Measurements from ENCODE around the gene WASL. TPM values are rescaled to one million over a fixed set of nuclear protein-coding genes. Genes with fewer than 3 reads are reported as not detected.

WASL gene
- total and polyA plus RNA-seq, 10 of the 15 experiments (the other 5 are each of a cell fraction or from before 2014, with no cell fraction given), result 2.0 to 6.4 (median 3.5) TPM

DNA sequence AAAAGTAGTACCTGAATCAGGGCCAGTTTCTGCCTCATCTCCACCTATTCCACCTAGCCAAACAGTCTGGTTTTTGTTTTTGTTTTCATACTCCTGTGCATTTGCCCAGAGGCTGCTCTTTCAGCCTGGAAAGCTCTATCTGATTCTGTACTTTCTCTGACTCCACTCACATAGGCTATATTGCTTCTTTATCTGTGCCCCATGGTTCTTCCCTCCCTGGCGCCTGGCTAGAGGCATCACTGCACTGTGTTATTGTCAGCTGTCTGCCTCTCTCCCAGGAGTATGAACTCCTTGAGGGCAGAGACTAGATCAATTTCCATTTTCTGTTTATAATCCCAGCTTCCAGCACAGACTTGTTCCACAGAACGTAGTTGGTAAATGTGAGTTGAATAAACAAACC is 98.2 kb downstream of the WASL start (continued):
- no peak for TF ChIP-seq E2F4 (IDR thresholded peaks at IDR 0.05; ENCODE audit: low read depth, low read length)

- 0% methylated on average over 2 of the region's 2 CpGs for WGBS (ENCODE audit: insufficient coverage, insufficient replicate concordance, low lambda C conversion rate, missing lambda C conversion rate)
- in situ Hi-C loops (cut with MboI) (no loop called here), intact Hi-C loops (cut with micrococcal nuclease; ENCODE audit: unreplicated experiment) (no loop called here)
- Histone ChIP-seq H4K20me1 (ENCODE audit: control insufficient read depth, insufficient read depth) (no peaks in the 10 kb centered on the region), H3K27me3 (replicated peaks in 1 of 2; ENCODE audit: control insufficient read depth in 2 of 2, insufficient read depth in 2 of 2, low read length in 1 of 2) (peaks cover 0 to 2% of the 10 kb centered on the region in 2 experiments; a peak in 3 of 4 replicates), H3K36me3 (ENCODE audit: control insufficient read depth in 2 of 2, insufficient read depth in 2 of 2, low read length in 1 of 2) (no peaks in the 10 kb centered on the region), H3K4me2 (ENCODE audit: control insufficient read depth, insufficient read depth) (no peak overlapping the region), H2AFZ (ENCODE audit: control insufficient read depth, low read depth, low read length) (no peak overlapping the region), H3K4me1 (ENCODE audit: control insufficient read depth, insufficient read depth, low read length) (no peaks in the 10 kb centered on the region), H3K27ac (ENCODE audit: control insufficient read depth, insufficient read depth) (no peak overlapping the region), H3K4me3 (no peak overlapping the region), H3K9ac (ENCODE audit: control insufficient read depth, insufficient read depth, low read length) (no peak overlapping the region), H3K79me2 (ENCODE audit: control insufficient read depth, insufficient read depth, low read length) (no peaks in the 10 kb centered on the region), H3K9me3 (replicated peaks; ENCODE audit: control insufficient read depth, insufficient read depth, low read length) (no peaks in the 10 kb centered on the region)
- FAIRE-seq (no peak), DNase-seq (ENCODE audit: low read depth, low spot score) (no peak), ATAC-seq (no peak)
- ChIA-PET CTCF (no interaction called here), SMC1A (ENCODE audit: uncharacterized antibody, unreplicated experiment) (no interaction called here), RAD21 (ENCODE audit: unreplicated experiment) (no interaction called here), POLR2A (no interaction called here)
- BruUV-seq (replicated peaks), result no TSS peak
- TF ChIP-seq MTA2 (IDR thresholded peaks at IDR 0.05; ENCODE audit: low read depth), result no peak
- TF ChIP-seq CHD2 (IDR thresholded peaks at IDR 0.05; ENCODE audit: borderline replicate concordance, low read depth, low read length), result no peak
- no peak for TF ChIP-seq NFIC (IDR thresholded peaks at IDR 0.05; ENCODE audit: low read depth, low read length)
- TF ChIP-seq ZBTB33 (IDR thresholded peaks at IDR 0.05), result no peak
- TF ChIP-seq CUX1 (IDR thresholded peaks at IDR 0.05; ENCODE audit: insufficient replicate concordance, low read depth, low read length), result no peak
- TF ChIP-seq ZBTB40 (IDR thresholded peaks at IDR 0.05; ENCODE audit: borderline replicate concordance), result no peak
- no peak for TF ChIP-seq GABPA (IDR thresholded peaks at IDR 0.05; ENCODE audit: low read depth)
- no peak for TF ChIP-seq ZNF274 (IDR thresholded peaks at IDR 0.05; ENCODE audit: insufficient read depth, insufficient read length)
- no peak for TF ChIP-seq EP300 (IDR thresholded peaks at IDR 0.05; ENCODE audit: borderline replicate concordance in 1 of 2, control insufficient read depth in 1 of 2, low read depth in 2 of 2, low read length in 2 of 2)
Observed at GRCh38 chr7:123649964-123650363, 98.8 kb downstream of the WASL start.
